IMR-90 (cell line): Measurements from ENCODE around the gene DPYD. TPM values are rescaled to one million over a fixed set of nuclear protein-coding genes. Genes with fewer than 3 reads are reported as not detected.

Source experiments
- ATAC-seq: fragments of 200-7000 bp; cut with Tn5 transposase; 2 replicates; pipeline ENCODE4 v1.9.1; 2020; ENCODE audit warnings: low read depth, mild to moderate bottlenecking, moderate library complexity
- BruUV-seq: library from RNA; stranded (reverse); fragments of 400-500 nt; replicated peaks from 2 replicates; lab custom pipeline; 2021; lab: Mats Ljungman, UMichigan
- CTCF ChIA-PET: fragments of 300-600 bp; formaldehyde crosslinking; extraction: SDS; loops from one replicate; lab custom pipeline; 2021; ENCODE audit warnings: antibody characterized with exemption; lab: Yijun Ruan, JAX
- POLR2A ChIA-PET: fragments of 300-600 bp; sonication (Branson Sonifier 250); formaldehyde crosslinking; loops from one replicate; lab custom pipeline; 2022; ENCODE audit warnings: antibody characterized with exemption; ENCODE audit not compliant: unreplicated experiment; lab: Charles Lee
- DNase-seq: peaks from one replicate; pipeline ENCODE4 v3.0.0; 2013
- H2AFZ ChIP-seq: replicated peaks from 2 replicates; pipeline ENCODE3; 2013; ENCODE audit warnings: low read length, mild to moderate bottlenecking; ENCODE audit not compliant: poor library complexity
- H2AK5ac ChIP-seq: 2 replicates; pipeline ENCODE4 v1.6.1; 2013; ENCODE audit warnings: low read depth, low read length, inconsistent platforms
- H2AK9ac ChIP-seq: replicated peaks from 2 replicates; pipeline ENCODE3; 2013; ENCODE audit warnings: mild to moderate bottlenecking, low read depth, low read length, moderate library complexity; ENCODE audit not compliant: poor library complexity
- H2BK120ac ChIP-seq: 2 replicates; pipeline ENCODE4 v1.6.1; 2013; ENCODE audit warnings: low read depth, low read length, inconsistent platforms
- H2BK15ac ChIP-seq: 3 replicates; pipeline ENCODE4 v1.6.1; 2013; ENCODE audit warnings: low read depth, low read length, inconsistent platforms
- H2BK20ac ChIP-seq: 2 replicates; pipeline ENCODE4 v1.6.1; 2013; ENCODE audit warnings: low read depth, mild to moderate bottlenecking, inconsistent platforms, low read length, moderate library complexity
- H2BK5ac ChIP-seq: 2 replicates; pipeline ENCODE4 v1.6.1; 2013; ENCODE audit warnings: mild to moderate bottlenecking, low read depth, low read length, inconsistent platforms; ENCODE audit not compliant: poor library complexity, severe bottlenecking
- H3K14ac ChIP-seq: replicated peaks from 2 replicates; pipeline ENCODE4 v1.6.1; 2013; ENCODE audit warnings: low read depth, low read length, inconsistent platforms
- H3K18ac ChIP-seq: 2 replicates; pipeline ENCODE4 v1.6.1; 2013; ENCODE audit warnings: low read depth, low read length, control low read depth
- H3K23ac ChIP-seq: 2 replicates; pipeline ENCODE4 v1.6.1; 2013; ENCODE audit warnings: low read depth, low read length, inconsistent platforms
- H3K27ac ChIP-seq: 2 replicates; pipeline ENCODE4 v1.5.1; 2013; ENCODE audit warnings: mild to moderate bottlenecking, control low read depth, low read length; ENCODE audit not compliant: insufficient read depth
- H3K27me3 ChIP-seq: 2 replicates; pipeline ENCODE4 v1.6.1; 2013; ENCODE audit warnings: low read length; ENCODE audit not compliant: control insufficient read depth, insufficient read depth
- H3K36me3 ChIP-seq: 2 replicates; pipeline ENCODE4 v1.6.1; 2013; ENCODE audit warnings: low read length, mixed read lengths; ENCODE audit not compliant: control insufficient read depth, insufficient read depth
- H3K4ac ChIP-seq: 2 replicates; pipeline ENCODE4 v1.6.1; 2013; ENCODE audit warnings: low read depth, low read length, inconsistent platforms
- H3K4me1 ChIP-seq: 2 replicates; pipeline ENCODE4 v1.6.1; 2013; ENCODE audit warnings: low read length, mixed read lengths; ENCODE audit not compliant: control insufficient read depth, insufficient read depth
- H3K4me2 ChIP-seq: 2 replicates; pipeline ENCODE4 v1.6.1; 2013; ENCODE audit warnings: low read depth, mild to moderate bottlenecking, control low read depth, low read length, moderate library complexity
- H3K4me3 ChIP-seq: 2 replicates; pipeline ENCODE4 v1.5.1; 2013; ENCODE audit warnings: low read depth, mild to moderate bottlenecking, control low read depth, low read length, moderate library complexity; ENCODE audit not compliant: insufficient read depth
- H3K56ac ChIP-seq: 2 replicates; pipeline ENCODE4 v1.6.1; 2013; ENCODE audit warnings: low read length, inconsistent platforms; ENCODE audit not compliant: insufficient read depth; ENCODE audit errors: extremely low read depth
- H3K79me1 ChIP-seq, 2 experiments: 2 replicates each; pipeline ENCODE4 v1.6.1; 2013; ENCODE audit warnings: low read length in 2 of 2, inconsistent platforms in 1 of 2, low read depth in 1 of 2
- H3K9ac ChIP-seq: 2 replicates; pipeline ENCODE4 v1.6.1; 2013; ENCODE audit warnings: low read depth, low read length, control low read depth
- H3K9me1 ChIP-seq: 2 replicates; pipeline ENCODE4 v1.6.1; 2013; ENCODE audit warnings: low read length, inconsistent platforms; ENCODE audit not compliant: insufficient read depth
- H3K9me3 ChIP-seq: 2 replicates; pipeline ENCODE4 v1.6.1; 2013; ENCODE audit warnings: low read length; ENCODE audit not compliant: control insufficient read depth, insufficient read depth
- H4K20me1 ChIP-seq: 2 replicates; pipeline ENCODE4 v1.6.1; 2013; ENCODE audit warnings: low read length, inconsistent platforms; ENCODE audit not compliant: insufficient read depth
- H4K5ac ChIP-seq: 2 replicates; pipeline ENCODE4 v1.6.1; 2013; ENCODE audit warnings: mild to moderate bottlenecking, low read depth, low read length, control low read depth
- H4K8ac ChIP-seq, 2 experiments: 2 replicates each; pipeline ENCODE4 v1.6.1; 2013; ENCODE audit warnings: low read depth in 2 of 2, low read length in 2 of 2, control low read depth in 1 of 2, inconsistent platforms in 1 of 2
- H4K91ac ChIP-seq: 2 replicates; pipeline ENCODE4 v1.6.1; 2013; ENCODE audit warnings: low read depth, low read length, inconsistent platforms; ENCODE audit not compliant: insufficient read depth
- CEBPB ChIP-seq: IDR thresholded peaks from 2 replicates; pipeline ENCODE4 v1.6.1; 2012; ENCODE audit warnings: low read depth, low read length, improper control_type of control experiment
- MAFK ChIP-seq: IDR thresholded peaks from 2 replicates; pipeline ENCODE4 v1.6.1; 2012; ENCODE audit warnings: low read depth, low read length, improper control_type of control experiment
- MAZ ChIP-seq: IDR thresholded peaks from 2 replicates; pipeline ENCODE4 v1.6.1; 2012; ENCODE audit warnings: low read depth, mild to moderate bottlenecking, low read length, improper control_type of control experiment, moderate library complexity, borderline replicate concordance
- RAD21 ChIP-seq: IDR thresholded peaks from 2 replicates; pipeline ENCODE4 v1.6.1; 2012; ENCODE audit warnings: low read length, improper control_type of control experiment
- RCOR1 ChIP-seq: IDR thresholded peaks from 2 replicates; pipeline ENCODE4 v1.6.1; 2012; ENCODE audit warnings: mild to moderate bottlenecking, low read length, improper control_type of control experiment; ENCODE audit not compliant: insufficient replicate concordance
- WGBS, 2 experiments: methylation state at CpG; one replicate each; pipeline versions ENCODE4 v1.1.5 to v1.1.7; 2013; ENCODE audit warnings: missing lambda C conversion rate in 2 of 2; ENCODE audit not compliant: insufficient read length in 1 of 2; ENCODE audit errors: extremely low coverage in 2 of 2; 5-methylcytosine and 5-hydroxymethylcytosine counted together
- dilution Hi-C: fragments of 300-500 bp; cut with HindIII; formaldehyde crosslinking; loops from one replicate; pipeline ENCODE4 v1.14.3; 2018; ENCODE audit warnings: low sequenced_read_pairs; ENCODE audit not compliant: unreplicated experiment
- in situ Hi-C: fragments of 300-500 bp; cut with MboI; formaldehyde crosslinking; loops from 3 replicates; pipeline ENCODE4 v1.14.3; 2019; ENCODE audit warnings: low sequenced_read_pairs, inconsistent platforms, mixed read lengths
- intact Hi-C: fragments of 100-400 bp; cut with micrococcal nuclease; formaldehyde crosslinking; loops from 2 replicates; pipeline ENCODE4 v1.10.0; 2022
- polyA plus RNA-seq, 3 experiments: library from polyadenylated mRNA; depleted of rRNA; stranded (reverse); fragments of >200 nt; gene quantifications; 2 replicates each; pipeline ENCODE4 v1.2.3, GENCODE V29; 2012; ENCODE audit warnings: low replicate concordance in 1 of 3
- total RNA-seq: library from RNA; depleted of rRNA; stranded (reverse); fragments of >200 nt; gene quantifications from 2 replicates; pipeline ENCODE4 v1.2.3, GENCODE V29; 2012

DPYD gene
- total and polyA plus RNA-seq, 2 of the 4 experiments (the other 2 are of a cell fraction): 9.3 to 47.3 TPM

DNA sequence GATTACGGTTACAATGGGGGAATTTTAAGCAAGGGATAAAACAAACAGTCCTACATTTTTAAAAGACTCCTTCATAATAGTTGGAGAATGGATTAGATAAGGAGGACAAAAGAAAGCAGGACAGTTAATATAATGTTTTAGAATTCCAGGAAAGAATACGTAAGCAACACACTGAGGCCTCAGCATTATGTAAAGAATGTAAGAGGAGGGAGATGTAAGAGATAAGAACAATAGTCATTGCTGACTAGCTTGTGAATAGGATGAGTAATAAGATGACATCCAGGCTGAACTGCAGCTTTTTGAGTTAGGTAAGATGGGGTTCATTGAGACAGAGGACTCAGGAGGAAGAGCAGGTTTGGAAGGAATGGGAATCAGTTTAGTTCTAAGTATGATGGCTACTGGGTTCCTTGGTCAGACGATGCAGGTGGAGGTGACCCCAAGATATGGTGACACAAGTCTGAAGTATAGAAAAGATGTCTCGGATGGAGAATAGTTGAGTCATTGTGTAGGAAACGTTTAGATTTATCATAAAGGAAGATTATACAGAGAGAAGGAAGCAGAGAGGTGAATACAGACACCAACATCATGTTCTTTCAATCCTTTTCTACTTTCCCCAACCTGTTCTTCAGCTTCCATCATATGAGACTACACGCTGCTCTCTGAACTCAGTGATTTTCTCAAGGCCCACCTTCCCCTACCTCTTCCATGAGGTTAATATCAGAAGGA is 826.4 kb downstream of the DPYD start (continued):
- TF ChIP-seq MAFK (peak; percentile 64; the same call in 1 of the 2 replicates), MAZ (no peak)

- Histone ChIP-seq H4K91ac (0 out of 2 replicates have a peak overlapping the region, but pooled peaks have one; percentile 11), H2AK5ac (no peak overlapping the region), H2BK120ac (0 out of 2 replicates have a peak overlapping the region, but pooled peaks have one; percentile 17), H2BK5ac (peak overlapping the region; percentile 85), H2AFZ (no peak overlapping the region), H3K79me1 (no peaks in the 10 kb centered on the region), H4K20me1 (no peaks in the 10 kb centered on the region), H4K8ac (0 out of 4 replicates have a peak overlapping the region, but pooled peaks of 1 of the 2 experiments have one; percentile 3), H3K56ac (no peak overlapping the region), H3K14ac (no peak overlapping the region; the same call in 1 of the 2 replicates), H3K23ac (no peak overlapping the region), H4K5ac (peak overlapping the region; percentile 36; the same call in 1 of the 2 replicates), H3K27me3 (no peaks in the 10 kb centered on the region), H3K9me3 (no peaks in the 10 kb centered on the region), H3K4ac (peak overlapping the region; percentile 34; the same call in 1 of the 2 replicates), H3K9ac (no peak overlapping the region), H2BK15ac (no peak overlapping the region), H3K18ac (peak overlapping the region; percentile 47; the same call in 1 of the 2 replicates), H3K4me1 (peaks cover 7% of the 10 kb centered on the region; the same call in 1 of the 2 replicates), H2AK9ac (no peak overlapping the region), H2BK20ac (peak overlapping the region; percentile 47; the same call in 1 of the 2 replicates), H3K27ac (no peak overlapping the region), H3K4me2 (peak overlapping the region; percentile 85; the same call in 1 of the 2 replicates), H3K4me3 (no peak overlapping the region; the same call in 1 of the 2 replicates), H3K36me3 (no peaks in the 10 kb centered on the region), H3K9me1 (no peaks in the 10 kb centered on the region; the same call in 1 of the 2 replicates)
- no peak for TF ChIP-seq RCOR1
- TF ChIP-seq CEBPB: peak; percentile 71
- TF ChIP-seq RAD21: no peak
- ATAC-seq (peak; percentile 80), DNase-seq (peak; percentile 83)
- no CpG with 5 or more reads among the region's 3 CpGs for WGBS, 2 experiments
- BruUV-seq: no TSS peak
- ChIA-PET POLR2A (no interaction called here), CTCF (no interaction called here)
- intact Hi-C loops (no loop called here), in situ Hi-C loops (no loop called here), dilution Hi-C loops (no loop called here)
Measured at GRCh38 chr1:97093741-97094140, 827.1 kb downstream of the DPYD start.
